ENCODE measurements around the gene ARHGAP10.

Gene ARHGAP10

GRCh38 chr4:147965056-147965455 lies 233.2 kb downstream of the ARHGAP10 start:
- H3K9me3 ChIP-seq = no peaks in the 10 kb centered on the region
- no peak overlapping the region for H3K9ac ChIP-seq
- no peak overlapping the region for H3K27ac ChIP-seq
- no peak overlapping the region for H3K4me2 ChIP-seq
- H3K4me3 ChIP-seq = no peak overlapping the region
- H4K20me1 ChIP-seq = no peaks in the 10 kb centered on the region
- TF ChIP-seq Cebpa-rat (IDR thresholded peaks at IDR 0.05) = no peak
- no peaks in the 10 kb centered on the region for H3K27me3 ChIP-seq
- H3K4me1 ChIP-seq = peaks cover 16% of the 10 kb centered on the region
- H3K36me3 ChIP-seq = peaks cover 5% of the 10 kb centered on the region; the same call in 1 of the 2 replicates

- TF ChIP-seq Cebpa-rat (IDR thresholded peaks at IDR 0.05) = no peak
- no peaks in the 10 kb centered on the region for H3K27me3 ChIP-seq
Observed at GRCh38 chr4:147965873-147966272, 234.0 kb downstream of the ARHGAP10 start.

GRCh38 chr4:147968641-147969040 lies 236.8 kb downstream of the ARHGAP10 start:
- Histone ChIP-seq H3K36me3 (peaks cover 3% of the 10 kb centered on the region; the same call in 1 of the 2 replicates), H3K4me2 (no peak overlapping the region), H3K4me3 (no peak overlapping the region), H3K9ac (no peak overlapping the region), H3K9me3 (no peaks in the 10 kb centered on the region), H4K20me1 (no peaks in the 10 kb centered on the region), H3K27me3 (no peaks in the 10 kb centered on the region), H3K27ac (no peak overlapping the region), H3K4me1 (peaks cover 16% of the 10 kb centered on the region)
- TF ChIP-seq Cebpa-rat (IDR thresholded peaks at IDR 0.05) = no peak

More at GRCh38 chr4:147965873-147966272, 234.0 kb downstream of the ARHGAP10 start:
- Histone ChIP-seq H3K4me1 (peaks cover 16% of the 10 kb centered on the region), H4K20me1 (no peaks in the 10 kb centered on the region), H3K9me3 (no peaks in the 10 kb centered on the region), H3K4me3 (no peak overlapping the region), H3K27ac (no peak overlapping the region; the same call in 1 of the 2 replicates), H3K9ac (no peak overlapping the region), H3K4me2 (peak overlapping the region; percentile 48), H3K36me3 (peaks cover 5% of the 10 kb centered on the region; the same call in 1 of the 2 replicates)

- Histone ChIP-seq H3K27ac (no peak overlapping the region), H4K20me1 (no peaks in the 10 kb centered on the region), H3K27me3 (no peaks in the 10 kb centered on the region), H3K4me1 (peaks cover 16% of the 10 kb centered on the region), H3K9me3 (peaks cover 5% of the 10 kb centered on the region), H3K4me3 (no peak overlapping the region), H3K9ac (no peak overlapping the region), H3K4me2 (no peak overlapping the region), H3K36me3 (0 out of 2 replicates have a peak, but pooled peaks cover 3% of the 10 kb centered on the region)
- no peak for TF ChIP-seq Cebpa-rat (IDR thresholded peaks at IDR 0.05)
Observed at GRCh38 chr4:147969573-147970385, 237.9 kb downstream of the ARHGAP10 start.

- H3K4me3 ChIP-seq = no peak overlapping the region
- no peaks in the 10 kb centered on the region for H3K27me3 ChIP-seq
- peaks cover 6% of the 10 kb centered on the region for H3K9me3 ChIP-seq
- no peak overlapping the region for H3K9ac ChIP-seq
- H3K4me1 ChIP-seq = peaks cover 17% of the 10 kb centered on the region
- H3K36me3 ChIP-seq = 0 out of 2 replicates have a peak, but pooled peaks cover 3% of the 10 kb centered on the region
- no peak overlapping the region for H3K27ac ChIP-seq
- H3K4me2 ChIP-seq = no peak overlapping the region
- no peak for TF ChIP-seq Cebpa-rat (IDR thresholded peaks at IDR 0.05)
- no peaks in the 10 kb centered on the region for H4K20me1 ChIP-seq
Observed at GRCh38 chr4:147971116-147971515, 239.2 kb downstream of the ARHGAP10 start.

- H3K27ac ChIP-seq = no peak overlapping the region
- 0 out of 2 replicates have a peak, but pooled peaks cover 3% of the 10 kb centered on the region for H3K36me3 ChIP-seq
- TF ChIP-seq Cebpa-rat (IDR thresholded peaks at IDR 0.05) = no peak
- H3K27me3 ChIP-seq = no peaks in the 10 kb centered on the region
- H3K9me3 ChIP-seq = peaks cover 24% of the 10 kb centered on the region
- no peaks in the 10 kb centered on the region for H4K20me1 ChIP-seq
- H3K9ac ChIP-seq = no peak overlapping the region
- H3K4me1 ChIP-seq = peaks cover 15% of the 10 kb centered on the region
- no peak overlapping the region for H3K4me2 ChIP-seq
- H3K4me3 ChIP-seq = no peak overlapping the region
Observed at GRCh38 chr4:147975325-147975724, 243.4 kb downstream of the ARHGAP10 start.

- H3K4me1 ChIP-seq = peaks cover 24% of the 10 kb centered on the region
- no peaks in the 10 kb centered on the region for H4K20me1 ChIP-seq
- H3K36me3 ChIP-seq = 0 out of 2 replicates have a peak, but pooled peaks cover 3% of the 10 kb centered on the region
- no peak overlapping the region for H3K4me3 ChIP-seq
- TF ChIP-seq Cebpa-rat (IDR thresholded peaks at IDR 0.05) = no peak
- H3K9ac ChIP-seq = no peak overlapping the region
- peak overlapping the region; percentile 43 for H3K4me2 ChIP-seq
- H3K27me3 ChIP-seq = no peaks in the 10 kb centered on the region
- H3K27ac ChIP-seq = no peak overlapping the region
- peaks cover 24% of the 10 kb centered on the region for H3K9me3 ChIP-seq
Observed at GRCh38 chr4:147975933-147976928, 244.3 kb downstream of the ARHGAP10 start.

GRCh38 chr4:147980586-147980985 lies 248.7 kb downstream of the ARHGAP10 start:
- no peak overlapping the region for H3K9ac ChIP-seq
- peaks cover 33% of the 10 kb centered on the region for H3K9me3 ChIP-seq
- no peak overlapping the region for H3K4me3 ChIP-seq
- no peaks in the 10 kb centered on the region for H4K20me1 ChIP-seq
- H3K36me3 ChIP-seq = peaks cover 15% of the 10 kb centered on the region; the same call in 1 of the 2 replicates
- H3K4me1 ChIP-seq = peaks cover 42% of the 10 kb centered on the region
- H3K4me2 ChIP-seq = peak overlapping the region; percentile 5; the same call in 1 of the 2 replicates
- H3K27ac ChIP-seq = no peak overlapping the region
- H3K27me3 ChIP-seq = no peaks in the 10 kb centered on the region
- no peak for TF ChIP-seq Cebpa-rat (IDR thresholded peaks at IDR 0.05)

- H3K36me3 ChIP-seq = peaks cover 15% of the 10 kb centered on the region; the same call in 1 of the 2 replicates
- H4K20me1 ChIP-seq = no peaks in the 10 kb centered on the region
- no peak for TF ChIP-seq Cebpa-rat (IDR thresholded peaks at IDR 0.05)
- H3K9me3 ChIP-seq = peaks cover 33% of the 10 kb centered on the region
- H3K27ac ChIP-seq = no peak overlapping the region
- H3K4me3 ChIP-seq = no peak overlapping the region
- 0 out of 2 replicates have a peak overlapping the region, but pooled peaks have one; percentile 5 for H3K4me2 ChIP-seq
- H3K9ac ChIP-seq = no peak overlapping the region
- H3K27me3 ChIP-seq = no peaks in the 10 kb centered on the region
- H3K4me1 ChIP-seq = peaks cover 36% of the 10 kb centered on the region
Observed at GRCh38 chr4:147981305-147981704, 249.4 kb downstream of the ARHGAP10 start.
